Left cardiac atrium (tissue), 4 donors: Measurements from ENCODE around the gene NEK1. TPM values are rescaled to one million over a fixed set of nuclear protein-coding genes. Genes with fewer than 3 reads are reported as not detected.
"Not testable (repeated sequence)": the region's sequence is repeated elsewhere in the genome, so short reads cannot be mapped to it uniquely, and the experiment has no call there.

Experiments
- ATAC-seq, 2 donors: fragments of 200-7000 bp; cut with Tn5 transposase; one replicate each; pipeline ENCODE4 v1.9.1; 2020; ENCODE audit warnings: mild to moderate bottlenecking in 2 of 2, moderate library complexity in 2 of 2
- DNase-seq: peaks from one replicate; pipeline ENCODE4 v3.0.0-alpha.2; 2020
- intact Hi-C, 2 donors: fragments of 100-400 bp; cut with DNase I; formaldehyde crosslinking; loops; one replicate each; pipeline versions ENCODE4 v1.14.1 to v1.15.1; 2022 to 2023
- total RNA-seq, 2 donors: library from RNA; stranded (reverse); fragmentation: NEBNext Ultra II Directional; extraction: Animal tissue kit (Norgen Biotek cat#: 25700); gene quantifications; one replicate each; pipeline ENCODE4 v1.2.1, GENCODE V29; 2021
- donor health status: DM: no; HTN: yes; CAD: no.
- donor health status: DM: no; HTN: yes; CAD: no; lungs with severe emphysema.
- donor health status: DM: yes; HTN: yes; CAD: no.
- donor health status: Dilated cardiomyopathy.

The NEK1 gene
- total RNA-seq, 2 donors from 2014 or later, result 12.4 to 13.3 TPM

DNA sequence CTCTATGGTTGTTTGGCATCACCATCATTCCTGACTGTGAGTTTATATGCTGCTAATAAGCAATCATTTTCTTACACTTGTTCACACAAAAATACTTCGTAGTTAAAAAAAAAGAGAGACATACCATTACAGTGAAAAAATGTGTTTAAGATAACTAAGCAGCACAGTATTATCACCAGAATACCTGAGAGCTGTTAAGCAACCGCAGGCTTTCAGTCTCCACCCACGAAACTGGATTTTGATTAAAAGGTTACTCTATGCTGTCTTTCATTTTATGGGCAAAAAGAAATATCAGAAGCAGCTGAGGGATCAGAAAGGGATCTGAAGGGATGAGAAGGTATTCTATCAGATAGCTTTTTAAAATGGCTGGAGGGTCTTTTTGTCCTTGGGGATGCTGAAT, 148.3 kb downstream of the NEK1 start:
- intact Hi-C loops, result no loop called here
- peak in 1 of 2 donors; percentile 43 for ATAC-seq
- no peak for DNase-seq

DNA sequence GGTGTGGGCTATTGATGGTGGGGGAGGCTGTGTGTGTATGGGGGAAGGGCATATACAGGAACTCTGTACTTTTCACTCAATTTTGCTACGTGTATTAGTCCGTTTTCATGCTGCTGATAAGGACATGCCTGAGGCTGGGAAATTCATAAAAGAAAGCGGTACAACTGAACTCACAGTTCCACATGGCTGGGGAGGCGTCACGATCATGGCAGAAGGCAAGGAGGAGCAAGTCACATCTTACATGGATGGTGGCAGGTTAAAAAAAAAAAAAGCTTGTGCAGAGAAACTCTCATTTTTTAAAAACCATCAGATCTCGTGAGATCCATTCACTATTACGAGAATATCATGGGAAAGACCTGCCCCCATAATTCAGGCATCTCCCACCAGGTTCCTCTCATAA, 152.3 kb downstream of the NEK1 start:
- ATAC-seq (no peak), DNase-seq (no peak)
- intact Hi-C loops, result no loop called here

DNA sequence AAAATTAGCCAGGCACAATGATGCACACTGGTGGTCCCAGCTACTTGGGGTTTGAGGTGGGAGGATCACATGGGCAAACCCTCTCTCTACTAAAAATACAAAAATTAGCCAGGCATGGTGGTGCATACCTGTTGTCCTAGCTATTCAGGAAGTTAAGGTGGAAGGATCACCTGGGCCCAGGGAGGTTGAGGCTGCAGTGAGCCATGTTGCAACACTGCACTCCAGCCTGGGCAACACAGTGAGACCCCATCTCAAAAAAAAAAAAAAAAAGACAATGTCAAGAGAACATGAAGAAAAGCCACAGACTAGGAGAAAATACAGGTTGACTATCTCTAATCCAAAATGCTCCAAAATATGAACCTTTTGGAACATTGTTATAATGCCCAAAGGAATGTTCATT, 153.8 kb downstream of the NEK1 start:
- DNase-seq (no peak), ATAC-seq (no peak)
- intact Hi-C loops, result no loop called here

DNA sequence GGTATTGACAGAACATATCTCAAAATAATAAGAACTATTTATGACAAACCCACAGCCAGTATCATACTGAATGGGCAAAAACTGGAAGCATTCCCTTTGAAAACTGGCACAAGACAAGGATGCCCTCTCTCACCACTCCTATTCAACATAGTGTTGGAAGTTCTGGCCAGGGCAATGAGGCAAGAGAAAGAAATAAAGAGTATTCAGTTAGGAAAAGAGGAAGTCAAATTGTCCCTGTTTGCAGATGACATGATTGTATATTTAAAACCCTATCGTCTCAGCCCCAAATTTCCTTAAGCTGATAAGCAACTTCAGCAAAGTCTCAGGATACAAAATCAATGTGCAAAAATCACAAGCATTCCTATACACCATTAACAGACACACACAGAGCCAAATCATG, 159.7 kb downstream of the NEK1 start:
- intact Hi-C loops, DNase-seq, ATAC-seq: not testable (repeated sequence)

DNA sequence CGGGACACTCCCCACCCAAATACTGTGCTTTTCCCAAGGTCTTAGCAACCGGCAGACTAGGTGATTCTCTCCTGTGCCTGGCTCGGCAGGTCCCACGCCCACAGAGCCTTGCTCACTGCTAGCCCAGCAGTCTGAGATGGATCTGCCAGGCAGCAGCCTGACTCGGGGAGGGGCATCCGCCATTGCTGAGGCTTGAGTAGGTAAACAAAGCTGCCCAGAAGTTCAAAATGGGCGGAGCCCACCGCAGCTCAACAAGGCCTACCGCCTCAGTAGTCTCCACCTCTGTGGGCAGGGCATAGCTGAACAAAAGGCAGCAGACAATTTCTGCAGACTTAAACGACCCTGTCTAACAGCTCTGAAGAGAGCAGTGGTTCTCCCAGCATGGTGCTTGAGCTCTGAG, 163.4 kb downstream of the NEK1 start:
- DNase-seq, intact Hi-C loops, ATAC-seq: not testable (repeated sequence)

DNA sequence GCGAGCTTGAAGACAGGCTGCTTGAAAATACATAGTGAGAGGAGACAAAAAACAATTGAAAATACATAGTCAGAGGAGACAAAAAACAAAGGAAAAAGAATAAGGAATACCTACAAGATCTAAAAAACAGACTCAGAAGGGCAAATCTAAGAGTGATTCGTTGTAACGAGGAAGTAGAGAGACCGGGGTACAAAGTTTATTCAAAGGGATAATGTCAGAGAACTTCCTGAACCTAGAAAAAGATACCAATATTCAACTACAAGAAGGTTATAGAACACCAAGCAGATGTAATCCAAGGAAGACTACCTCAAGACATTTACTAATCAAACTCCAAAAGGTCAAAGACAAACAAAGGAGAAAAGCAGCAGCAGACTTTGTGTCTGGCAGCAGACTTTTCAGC, 165.6 kb downstream of the NEK1 start:
- intact Hi-C loops, result no loop called here
- DNase-seq, result no peak
- no peak for ATAC-seq

DNA sequence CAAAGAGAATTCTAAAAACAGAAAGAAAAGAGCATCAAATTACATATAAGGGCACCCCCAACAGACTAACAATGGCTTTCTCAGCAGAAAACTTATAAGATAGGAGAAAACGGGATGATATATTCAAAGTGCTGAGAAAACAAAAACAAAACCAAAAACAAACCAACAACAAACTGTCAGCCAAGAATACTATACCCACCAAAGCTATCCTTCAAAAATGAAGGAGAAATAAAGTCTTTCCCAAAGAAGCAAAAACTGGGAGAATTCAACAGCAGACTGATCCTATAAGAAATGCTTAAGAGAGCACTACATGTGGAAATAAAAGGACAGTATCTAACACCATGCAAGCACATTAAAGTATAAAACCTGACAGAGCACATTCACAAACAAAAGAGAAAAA, 168.6 kb downstream of the NEK1 start:
- intact Hi-C loops, result no loop called here
- no peak for DNase-seq
- no peak for ATAC-seq

DNA sequence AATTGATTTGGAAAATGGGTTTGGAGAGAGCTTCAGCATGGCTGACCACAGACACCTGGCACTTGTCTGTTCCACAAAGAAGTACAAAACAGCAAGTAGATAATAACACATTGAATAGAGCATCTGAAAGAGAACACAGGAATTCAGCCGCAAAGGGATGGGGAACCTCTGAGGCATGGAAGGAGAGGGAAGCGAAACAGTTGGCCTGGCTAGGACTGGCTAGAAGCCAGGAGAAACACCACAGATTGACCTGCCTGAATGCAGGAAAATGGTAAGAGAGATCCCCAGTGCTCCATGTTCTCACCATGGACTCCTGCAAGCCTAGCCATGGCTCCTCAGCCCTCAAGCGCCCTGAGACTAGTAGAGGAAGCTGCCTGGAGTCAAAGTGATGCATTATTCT, 171.9 kb downstream of the NEK1 start:
- intact Hi-C loops, result no loop called here
- peak in 1 of 2 donors; percentile 26 for ATAC-seq
- DNase-seq, result no peak

DNA sequence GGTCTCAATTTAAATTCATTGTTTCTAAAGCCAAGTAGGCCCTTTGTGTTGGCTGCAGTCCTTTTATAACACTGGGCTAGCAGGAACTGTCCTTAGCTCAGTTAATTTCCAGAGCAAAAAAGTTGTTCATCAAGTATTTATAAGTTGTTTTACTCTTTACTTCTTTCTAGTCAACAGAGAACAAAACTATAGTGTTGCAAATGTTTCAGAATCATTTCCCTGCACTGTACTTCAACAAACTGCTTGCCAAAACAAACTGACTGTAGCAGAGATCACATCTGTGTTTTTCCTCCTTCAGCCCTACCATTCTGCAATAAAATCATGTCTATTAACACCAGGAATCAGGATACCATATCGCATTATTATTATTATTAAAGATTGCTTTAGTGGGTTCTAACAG, 173.1 kb downstream of the NEK1 start:
- intact Hi-C loops, result no loop called here
- ATAC-seq (peak in 1 of 2 donors; percentile 62), DNase-seq (no peak)

DNA sequence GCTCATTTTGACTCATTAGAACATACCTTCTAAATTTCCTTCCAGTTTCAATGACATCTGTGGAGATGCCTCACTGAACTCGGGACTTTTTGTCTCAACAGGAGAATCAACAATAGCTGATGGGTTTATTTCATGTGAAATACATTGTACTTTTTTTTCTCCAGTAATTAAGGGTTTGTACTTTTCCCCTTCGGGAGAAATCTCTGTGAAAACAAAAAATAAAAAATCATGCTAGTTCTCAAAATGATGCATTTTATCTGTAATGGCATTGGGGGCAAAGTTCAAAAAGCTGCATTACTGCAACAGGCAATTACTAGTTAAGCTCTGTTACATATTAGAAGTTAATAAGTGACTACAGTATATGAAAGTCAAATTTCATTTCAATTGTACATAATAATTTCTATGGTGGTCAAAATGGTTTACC, 174.3 kb downstream of the NEK1 start:
- no peak for ATAC-seq
- no peak for DNase-seq
- intact Hi-C loops, result no loop called here

DNA sequence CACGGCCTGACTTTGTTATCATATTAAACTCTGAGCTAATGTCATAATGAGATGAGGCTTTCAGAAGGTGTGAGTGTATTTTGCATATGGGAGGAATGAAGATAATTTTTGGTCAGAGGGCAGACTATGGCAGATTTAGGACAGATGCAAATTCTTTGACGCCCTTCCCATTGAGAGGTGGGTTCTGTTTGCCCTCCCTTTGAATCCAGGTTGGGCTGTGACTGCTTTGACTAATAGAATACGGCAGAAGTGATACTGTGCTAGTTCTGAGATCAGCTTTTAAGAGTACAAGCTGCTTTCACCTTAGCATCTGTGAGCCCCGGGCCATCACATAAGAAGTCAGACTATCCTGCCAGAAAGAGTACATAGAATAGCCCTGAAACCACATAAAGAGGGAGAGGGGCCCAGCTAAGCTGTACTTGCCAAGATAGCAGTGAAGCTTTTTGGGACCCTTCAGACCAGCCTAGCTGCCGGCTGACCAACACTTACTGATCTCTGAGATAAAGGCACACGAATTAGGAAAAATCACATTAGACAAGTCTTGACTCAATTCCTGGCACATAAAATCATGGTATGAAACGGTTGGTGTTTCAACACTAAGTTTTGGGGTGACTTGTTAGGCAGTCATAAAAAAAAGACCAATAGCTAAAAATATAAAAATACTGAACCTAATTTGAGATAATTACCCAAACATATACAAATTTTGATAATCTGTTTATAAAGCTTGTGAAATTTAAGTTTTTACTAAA, 174.9 kb downstream of the NEK1 start:
- ATAC-seq (no peak), DNase-seq (no peak)
- intact Hi-C loops, result no loop called here

DNA sequence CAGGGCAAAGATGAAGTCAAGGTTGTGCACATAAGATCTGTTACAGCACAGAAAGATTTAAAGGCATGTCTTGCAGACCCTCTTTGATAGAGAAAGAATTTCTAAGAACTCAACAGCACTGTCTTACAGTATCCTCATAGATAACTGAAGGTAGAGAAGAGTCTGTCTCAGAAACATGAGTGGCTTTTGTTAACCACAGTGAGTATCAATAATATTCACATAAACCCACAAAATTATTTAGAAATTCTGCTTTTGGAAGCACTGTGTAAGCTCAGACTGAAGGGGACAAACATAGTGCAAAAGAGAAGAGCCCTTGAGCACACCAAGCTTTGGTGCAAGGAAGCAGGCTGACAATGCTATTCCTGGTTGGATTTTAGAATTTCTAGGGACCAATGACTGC, 175.6 kb downstream of the NEK1 start:
- intact Hi-C loops, result no loop called here
- DNase-seq (no peak), ATAC-seq (no peak)

DNA sequence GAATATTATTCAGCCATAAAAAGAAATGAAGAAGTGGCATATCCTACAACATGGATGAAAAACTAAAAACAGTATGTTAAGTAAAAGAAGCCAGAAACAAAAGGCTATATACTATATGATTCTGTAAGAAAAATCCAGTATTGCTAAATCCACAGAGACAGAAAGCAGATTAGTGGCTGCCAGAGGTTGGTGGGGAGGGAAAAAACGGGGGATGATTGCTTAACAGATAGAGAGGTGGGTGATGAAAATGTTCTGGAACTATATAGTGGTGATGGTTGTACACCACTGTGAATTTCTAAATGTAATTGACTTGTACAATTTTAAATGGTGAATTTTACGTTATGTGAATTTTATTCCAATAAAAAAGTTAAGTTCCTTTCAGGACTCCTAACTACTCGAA, 184.0 kb downstream of the NEK1 start:
- DNase-seq (no peak), ATAC-seq (no peak)
- intact Hi-C loops, result no loop called here

DNA sequence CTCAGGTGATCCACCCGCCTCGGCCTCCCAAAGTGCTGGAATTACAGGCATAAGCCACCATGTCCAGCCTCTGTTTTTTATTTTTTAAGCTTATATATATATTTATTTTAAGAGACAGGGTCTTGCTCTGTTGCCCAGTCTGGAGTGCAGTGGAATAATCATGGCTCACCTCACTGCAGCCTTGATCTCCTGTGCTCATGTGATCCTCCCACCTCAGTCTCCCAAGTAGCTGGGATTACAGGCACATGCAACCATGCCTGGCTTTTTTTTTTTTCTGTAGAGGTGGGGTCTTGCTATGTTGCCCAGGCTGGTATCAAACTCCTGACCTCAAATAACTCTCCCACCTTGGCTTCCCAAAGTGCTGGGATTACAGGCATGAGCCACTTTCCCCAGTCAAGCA, 184.7 kb downstream of the NEK1 start:
- DNase-seq, intact Hi-C loops, ATAC-seq: not testable (repeated sequence)

DNA sequence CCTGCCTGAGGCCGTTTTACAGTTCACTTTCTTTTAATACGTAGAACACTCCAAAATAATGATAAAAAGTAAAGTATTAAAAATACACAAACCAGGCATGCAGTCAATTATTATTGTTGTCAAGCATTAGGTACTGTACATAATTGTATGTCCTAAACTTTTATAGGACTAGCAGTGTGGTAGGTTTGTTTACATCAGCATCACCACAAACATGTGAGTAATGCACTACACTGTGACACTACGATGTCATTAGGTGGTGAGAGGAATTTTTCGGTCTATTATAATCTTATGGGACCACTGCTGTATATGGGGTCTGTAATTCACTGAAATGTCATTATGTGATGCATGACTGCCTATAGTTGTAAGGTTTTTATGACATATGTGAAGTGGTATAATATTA, 192.1 kb downstream of the NEK1 start:
- no peak for ATAC-seq
- intact Hi-C loops, result no loop called here
- no peak for DNase-seq

DNA sequence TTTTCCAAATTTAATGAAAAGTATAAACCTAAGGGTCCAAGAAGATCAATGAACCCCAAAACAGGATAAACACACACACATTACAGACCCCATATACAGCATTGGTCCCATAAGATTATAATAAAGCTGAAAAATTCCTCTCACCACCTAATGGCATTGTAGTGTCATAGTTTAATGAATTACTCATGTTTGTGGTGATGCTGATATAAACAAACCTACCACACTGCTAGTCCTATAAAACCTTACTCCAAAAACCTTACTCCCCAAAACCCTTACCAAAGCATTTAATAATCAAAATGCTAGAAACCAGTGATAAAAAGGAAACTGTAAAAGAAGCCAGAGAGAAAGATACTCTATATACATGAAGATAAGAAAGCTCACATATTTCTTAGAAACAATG, 193.5 kb downstream of the NEK1 start:
- intact Hi-C loops, result no loop called here
- no peak for DNase-seq
- no peak for ATAC-seq

DNA sequence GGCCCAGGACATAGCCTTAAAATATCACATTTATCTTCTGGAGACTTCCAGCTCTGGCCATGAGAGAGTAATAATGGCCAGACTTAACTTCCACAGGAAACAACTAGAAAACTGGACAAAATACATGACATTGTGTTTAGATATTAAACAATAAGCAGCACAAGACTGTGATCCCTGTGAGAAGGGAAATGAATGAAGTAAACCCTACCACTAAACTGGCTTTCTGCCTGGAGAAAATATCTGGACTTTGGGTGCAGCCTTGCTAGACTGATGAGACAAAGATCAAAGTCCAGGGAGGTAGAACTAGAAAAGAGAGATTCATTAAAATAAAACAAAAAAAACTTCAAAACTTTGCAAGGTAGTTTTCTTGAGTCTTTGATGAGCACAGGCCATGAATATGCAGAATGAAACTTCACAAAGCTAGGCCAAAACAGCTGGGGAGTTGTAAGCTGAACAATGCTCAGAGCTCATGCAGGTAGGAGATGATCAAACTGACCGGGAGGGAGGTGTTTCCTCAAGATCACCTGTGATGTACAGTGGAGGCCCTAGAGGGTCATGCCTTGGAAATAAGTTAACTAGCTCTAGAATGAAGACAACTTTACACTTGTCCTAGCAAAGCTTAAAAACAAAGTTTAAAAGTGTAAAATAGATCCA, 194.6 kb downstream of the NEK1 start:
- DNase-seq, result no peak
- intact Hi-C loops, result no loop called here

DNA sequence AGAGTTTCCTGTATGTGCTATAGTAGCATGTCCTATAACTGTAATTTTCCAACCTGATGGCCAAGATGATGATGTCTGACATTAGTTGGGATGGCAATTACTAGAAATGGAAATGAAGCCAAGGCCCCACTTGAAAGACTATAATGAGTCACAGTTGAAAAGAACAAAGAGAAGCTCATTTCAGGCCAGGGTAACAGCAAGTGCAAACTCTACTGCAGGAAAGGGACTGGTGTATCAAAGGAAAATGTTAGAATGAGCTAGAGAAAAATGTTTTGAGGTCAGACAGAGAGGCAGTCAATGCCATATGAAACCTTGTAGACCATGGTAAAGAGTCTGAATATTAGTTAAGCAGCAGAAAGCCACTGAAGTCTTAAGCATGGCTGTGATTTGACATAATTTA, 195.4 kb downstream of the NEK1 start:
- intact Hi-C loops, result no loop called here
- ATAC-seq (no peak), DNase-seq (no peak)

More for the DNA sequence above, 194.6 kb downstream of the NEK1 start:
- ATAC-seq, result no peak

DNA sequence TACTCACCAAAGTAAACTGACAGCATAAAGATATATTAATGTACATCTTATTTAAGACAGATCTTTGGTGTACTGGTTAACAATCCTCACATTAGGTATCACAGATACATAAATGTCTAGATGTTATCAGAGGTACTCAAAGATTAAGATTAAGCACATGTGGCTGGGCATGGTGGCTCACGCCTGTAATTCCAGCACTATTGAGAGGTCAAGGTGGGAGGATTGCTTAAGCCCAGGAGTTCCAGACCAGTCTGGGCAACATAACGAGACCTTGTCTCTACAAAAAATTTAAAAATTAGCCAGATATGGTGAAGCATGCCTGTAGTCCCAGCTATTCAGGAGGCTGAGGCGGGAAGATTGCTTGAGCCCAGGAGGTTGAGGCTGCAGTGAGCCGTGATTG, 195.9 kb downstream of the NEK1 start:
- intact Hi-C loops, result no loop called here
- DNase-seq (no peak), ATAC-seq (no peak)

DNA sequence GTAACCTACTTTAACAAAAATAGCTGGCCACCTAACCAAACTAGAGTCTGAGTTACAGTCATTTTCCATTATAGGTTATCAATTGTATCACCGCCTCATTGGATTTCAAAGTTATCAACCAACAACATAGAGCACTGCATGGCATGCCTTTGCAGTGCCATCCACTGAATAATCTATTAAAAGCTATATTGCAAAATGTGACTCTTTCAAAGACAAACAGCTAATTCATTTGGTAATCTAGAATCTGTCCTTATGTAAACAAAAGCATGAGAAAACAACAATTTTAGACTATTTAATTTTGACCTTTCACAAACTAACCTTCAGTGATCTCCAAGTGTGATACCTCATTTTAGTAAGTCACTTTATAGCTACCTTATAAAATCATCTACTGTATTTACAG, 197.5 kb downstream of the NEK1 start:
- ATAC-seq, result no peak
- DNase-seq, result no peak
- intact Hi-C loops, result no loop called here

DNA sequence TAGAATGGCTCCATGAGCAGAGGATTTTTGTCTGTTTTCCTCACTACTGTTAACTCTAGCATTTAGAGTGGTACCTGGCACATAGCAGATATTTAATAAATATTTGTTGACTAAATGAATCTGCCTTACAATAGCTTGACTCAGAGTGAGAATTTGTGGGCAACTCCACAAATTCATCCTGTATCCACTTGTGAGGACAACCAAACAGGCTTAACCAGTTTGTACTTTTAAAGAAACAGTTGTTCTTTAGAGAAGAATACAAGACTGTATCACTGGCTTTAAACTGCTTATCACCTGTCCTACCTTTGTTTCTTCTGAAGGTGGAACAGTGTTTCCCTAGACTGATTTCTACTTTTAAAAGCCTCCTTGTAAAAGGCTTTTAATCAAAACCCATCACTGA, 200.3 kb downstream of the NEK1 start:
- intact Hi-C loops, result no loop called here
- DNase-seq (no peak), ATAC-seq (no peak)
